ENCODE results near the gene EXOC7.
"Not testable (repeated sequence)": the region's sequence is repeated elsewhere in the genome, so short reads cannot be mapped to it uniquely, and the experiment has no call there.

Gene EXOC7

GRCh38 chr17:76085731-76086366 lies 17.7 kb downstream of the EXOC7 start:
- no peak for DNase-seq

GRCh38 chr17:76085066-76085730 lies 18.4 kb downstream of the EXOC7 start:
- DNase-seq: no peak

GRCh38 chr17:76083536-76084182 lies 19.9 kb downstream of the EXOC7 start:
- no peak for DNase-seq

GRCh38 chr17:76082326-76083251 lies 21.0 kb downstream of the EXOC7 start:
- DNase-seq: no peak

GRCh38 chr17:76081295-76082210 lies 22.0 kb downstream of the EXOC7 start:
- DNase-seq: no peak

- no peak for DNase-seq
Measured at GRCh38 chr17:76080768-76081287, 22.8 kb downstream of the EXOC7 start.

- no peak for DNase-seq
Measured at GRCh38 chr17:76079956-76080767, 23.4 kb downstream of the EXOC7 start.

- DNase-seq: no peak
Measured at GRCh38 chr17:76079535-76079955, 24.0 kb downstream of the EXOC7 start.

GRCh38 chr17:76078860-76079534 lies 24.6 kb downstream of the EXOC7 start, which contains the start of gene ZACN:
Gene ZACN, plus strand, starts transcription at chr17:76079182. Its CDS starts 83 bp downstream, at chr17:76079265.
- no peak for DNase-seq

GRCh38 chr17:76078370-76078769 lies 25.2 kb downstream of the EXOC7 start:
- DNase-seq: not testable (repeated sequence)

GRCh38 chr17:76077584-76078110 lies 25.9 kb downstream of the EXOC7 start:
- DNase-seq: no peak

GRCh38 chr17:76076765-76077583 lies 26.6 kb downstream of the EXOC7 start:
- peak; percentile 46 to 73 for DNase-seq

- DNase-seq: no peak
Measured at GRCh38 chr17:76076146-76076764, 27.3 kb downstream of the EXOC7 start.

- DNase-seq: no peak
Measured at GRCh38 chr17:76075364-76076145, 28.0 kb downstream of the EXOC7 start.

- no peak for DNase-seq
Measured at GRCh38 chr17:76074390-76075363, 28.9 kb downstream of the EXOC7 start, which contains the start of gene GALR2. Gene GALR2, plus strand, starts transcription at chr17:76074781. Its CDS starts 103 bp downstream, at chr17:76074884.
